ENCODE data around the gene GALM.
"Not testable (repeated sequence)": the region's sequence is repeated elsewhere in the genome, so short reads cannot be mapped to it uniquely, and the experiment has no call there.

The GALM gene

GRCh38 chr2:38650717-38651116, 15.2 kb upstream of the GALM start:
- DNase-seq, result no peak

- no peak for DNase-seq
These were observed 13.3 kb upstream of the GALM start for GRCh38 chr2:38652431-38653273.

GRCh38 chr2:38653380-38653714, 12.6 kb upstream of the GALM start:
- no peak for DNase-seq

GRCh38 chr2:38653715-38654527, 12.0 kb upstream of the GALM start:
- DNase-seq, result no peak

GRCh38 chr2:38654528-38655381, 11.2 kb upstream of the GALM start:
- DNase-seq, result no peak

- DNase-seq, result no peak
These were observed 10.5 kb upstream of the GALM start for GRCh38 chr2:38655441-38655840.

GRCh38 chr2:38656866-38657480, 8.9 kb upstream of the GALM start:
- DNase-seq, result no peak

- DNase-seq, result no peak
These were observed 7.3 kb upstream of the GALM start for GRCh38 chr2:38658613-38659012.

GRCh38 chr2:38659115-38659514, 6.8 kb upstream of the GALM start:
- no peak for DNase-seq

GRCh38 chr2:38660282-38660681, 5.6 kb upstream of the GALM start:
- no peak for DNase-seq

- no peak for DNase-seq
These were observed 4.6 kb upstream of the GALM start for GRCh38 chr2:38661306-38661705.

GRCh38 chr2:38666556-38666910, 619 bp downstream of the GALM start:
- no peak for DNase-seq

GRCh38 chr2:38668092-38668491, 2.2 kb downstream of the GALM start:
- no peak for DNase-seq

- DNase-seq, result no peak
These were observed 3.0 kb downstream of the GALM start for GRCh38 chr2:38668779-38669479.

- DNase-seq, result no peak
These were observed 5.4 kb downstream of the GALM start for GRCh38 chr2:38671303-38671702.

GRCh38 chr2:38671946-38672345, 6.0 kb downstream of the GALM start:
- no peak for DNase-seq

GRCh38 chr2:38672445-38673391, 6.8 kb downstream of the GALM start:
- DNase-seq, result no peak

- DNase-seq, result no peak
These were observed 10.8 kb downstream of the GALM start for GRCh38 chr2:38676681-38677080.

GRCh38 chr2:38680868-38681267, 15.0 kb downstream of the GALM start:
- not testable (repeated sequence) for DNase-seq

- no peak for DNase-seq
These were observed 16.2 kb downstream of the GALM start for GRCh38 chr2:38682008-38682575.

GRCh38 chr2:38682620-38683019, 16.7 kb downstream of the GALM start:
- DNase-seq, result not testable (repeated sequence)
